Neutrophil (primary cell): ENCODE data around the gene RBM15.

Experiments
- H3K27ac ChIP-seq: fragments of 200-600 bp; sonication (generic); 2 replicates; pipeline ENCODE4 v1.5.1; 2016; ENCODE audit warnings: mild to moderate bottlenecking, moderate library complexity
- H3K27me3 ChIP-seq: fragments of 200-600 bp; sonication (generic); 2 replicates; pipeline ENCODE4 v1.6.0; 2016; ENCODE audit warnings: mild to moderate bottlenecking
- H3K36me3 ChIP-seq: fragments of 200-600 bp; sonication (generic); 2 replicates; pipeline ENCODE4 v1.5.1; 2017
- H3K4me1 ChIP-seq, 2 experiments: fragments of 200-600 bp in 1 of 2; sonication (generic) in 1 of 2; 1 replicate in 1 of 2; 2 replicates in 1 of 2; pipeline versions ENCODE4 v1.5.1 to v1.6.1; 2013 to 2016; ENCODE audit warnings: low read depth in 1 of 2, low read length in 1 of 2, mild to moderate bottlenecking in 1 of 2, moderate library complexity in 1 of 2; ENCODE audit not compliant: control insufficient read depth in 1 of 2, insufficient read depth in 1 of 2
- H3K4me3 ChIP-seq, 2 experiments: fragments of 200-600 bp in 1 of 2; sonication (generic) in 1 of 2; 1 replicate in 1 of 2; 2 replicates in 1 of 2; pipeline ENCODE4 v1.5.1; 2013 to 2016; ENCODE audit warnings: low read depth in 1 of 2, low read length in 1 of 2, mild to moderate bottlenecking in 1 of 2, moderate library complexity in 1 of 2
- H3K9me3 ChIP-seq: fragments of 200-600 bp; sonication (generic); 2 replicates; pipeline ENCODE4 v1.5.1; 2016
- TF ChIP-seq, protein P1 (sequence below): fragments of 200-600 bp; sonication (generic); IDR thresholded peaks from 2 replicates; pipeline ENCODE4 v1.5.1; 2016; ENCODE audit warnings: antibody characterized with exemption

The RBM15 gene

DNA sequence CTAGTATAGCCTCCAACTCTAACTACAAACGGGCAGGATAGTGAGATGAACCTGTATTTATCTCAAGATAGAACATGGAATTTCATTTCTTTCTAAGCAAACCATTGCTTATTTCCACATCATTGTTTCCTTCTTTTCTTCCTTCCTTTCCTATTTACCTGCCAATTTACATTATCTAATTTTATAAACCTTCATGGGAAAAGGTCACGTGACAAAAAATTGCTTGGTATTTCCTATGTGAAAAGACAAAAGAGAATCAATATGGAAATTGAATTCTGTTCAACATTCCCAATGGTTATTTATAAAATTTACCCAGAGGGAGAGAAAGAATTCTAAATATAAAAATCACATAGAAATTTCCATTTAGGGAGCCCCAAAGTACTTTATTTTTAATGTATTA is 22.4 kb upstream of the RBM15 start:
- H3K4me3 ChIP-seq, result no peak overlapping the region
- no peaks in the 10 kb centered on the region for H3K27me3 ChIP-seq
- no peaks in the 10 kb centered on the region for H3K9me3 ChIP-seq
- H3K36me3 ChIP-seq, result no peaks in the 10 kb centered on the region
- H3K4me1 ChIP-seq, result peaks cover 33 to 36% of the 10 kb centered on the region in 2 experiments
- TF ChIP-seq, protein P1, sequence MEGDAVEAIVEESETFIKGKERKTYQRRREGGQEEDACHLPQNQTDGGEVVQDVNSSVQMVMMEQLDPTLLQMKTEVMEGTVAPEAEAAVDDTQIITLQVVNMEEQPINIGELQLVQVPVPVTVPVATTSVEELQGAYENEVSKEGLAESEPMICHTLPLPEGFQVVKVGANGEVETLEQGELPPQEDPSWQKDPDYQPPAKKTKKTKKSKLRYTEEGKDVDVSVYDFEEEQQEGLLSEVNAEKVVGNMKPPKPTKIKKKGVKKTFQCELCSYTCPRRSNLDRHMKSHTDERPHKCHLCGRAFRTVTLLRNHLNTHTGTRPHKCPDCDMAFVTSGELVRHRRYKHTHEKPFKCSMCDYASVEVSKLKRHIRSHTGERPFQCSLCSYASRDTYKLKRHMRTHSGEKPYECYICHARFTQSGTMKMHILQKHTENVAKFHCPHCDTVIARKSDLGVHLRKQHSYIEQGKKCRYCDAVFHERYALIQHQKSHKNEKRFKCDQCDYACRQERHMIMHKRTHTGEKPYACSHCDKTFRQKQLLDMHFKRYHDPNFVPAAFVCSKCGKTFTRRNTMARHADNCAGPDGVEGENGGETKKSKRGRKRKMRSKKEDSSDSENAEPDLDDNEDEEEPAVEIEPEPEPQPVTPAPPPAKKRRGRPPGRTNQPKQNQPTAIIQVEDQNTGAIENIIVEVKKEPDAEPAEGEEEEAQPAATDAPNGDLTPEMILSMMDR, result no peak
- H3K27ac ChIP-seq, result no peak overlapping the region

GRCh38 chr1:110318046-110318445 is 21.1 kb upstream of the RBM15 start:
- Histone ChIP-seq H3K4me1 (peaks cover 24 to 31% of the 10 kb centered on the region in 2 experiments), H3K36me3 (no peaks in the 10 kb centered on the region), H3K27me3 (no peaks in the 10 kb centered on the region), H3K4me3 (no peak overlapping the region), H3K9me3 (no peaks in the 10 kb centered on the region), H3K27ac (no peak overlapping the region)
- TF ChIP-seq, protein P1, result no peak

- Histone ChIP-seq H3K27ac (peak overlapping the region; percentile 76), H3K4me1 (peaks cover 24 to 31% of the 10 kb centered on the region in 2 experiments), H3K36me3 (no peaks in the 10 kb centered on the region), H3K9me3 (no peaks in the 10 kb centered on the region), H3K27me3 (no peaks in the 10 kb centered on the region), H3K4me3 (peak overlapping the region; percentile 23 to 30)
- TF ChIP-seq, protein P1, result peak; percentile 29
These were observed 19.6 kb upstream of the RBM15 start for GRCh38 chr1:110319332-110320167.

DNA sequence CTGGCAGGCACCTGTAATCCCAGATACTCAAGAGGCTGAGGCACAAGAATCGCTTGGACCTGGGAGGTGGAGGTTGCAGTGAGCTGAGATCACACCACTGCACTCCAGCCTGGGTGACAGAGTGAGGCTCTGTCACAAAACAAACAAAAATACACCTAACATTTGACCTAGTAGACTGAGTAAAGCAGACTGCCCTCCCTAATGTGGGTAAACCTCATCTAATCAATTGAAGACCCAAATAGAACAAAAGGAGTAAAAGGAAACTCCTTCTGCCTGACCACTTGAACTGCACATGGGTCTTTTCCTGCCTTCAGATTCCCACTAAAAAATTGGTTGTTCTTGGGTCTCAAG is 19.0 kb upstream of the RBM15 start:
- Histone ChIP-seq H3K4me1 (peaks cover 24 to 31% of the 10 kb centered on the region in 2 experiments), H3K36me3 (no peaks in the 10 kb centered on the region), H3K27ac (peak overlapping the region; percentile 76), H3K9me3 (no peaks in the 10 kb centered on the region), H3K27me3 (no peaks in the 10 kb centered on the region), H3K4me3 (no peak overlapping the region)
- TF ChIP-seq, protein P1, result no peak

- no peaks in the 10 kb centered on the region for H3K36me3 ChIP-seq
- no peak overlapping the region for H3K27ac ChIP-seq
- H3K9me3 ChIP-seq, result no peaks in the 10 kb centered on the region
- no peak overlapping the region for H3K4me3 ChIP-seq
- no peaks in the 10 kb centered on the region for H3K27me3 ChIP-seq
- H3K4me1 ChIP-seq, result peaks cover 24 to 31% of the 10 kb centered on the region in 2 experiments
- TF ChIP-seq, protein P1, result no peak
These were observed 18.1 kb upstream of the RBM15 start for GRCh38 chr1:110321045-110321444.
